HFF-Myc (cell line): Measurements from ENCODE around the gene CLEC9A.
"Not testable (repeated sequence)": the region's sequence is repeated elsewhere in the genome, so short reads cannot be mapped to it uniquely, and the experiment has no call there.

Experiments used
- DNase-seq: peaks from one replicate; pipeline ENCODE4 v3.0.0-alpha.2; 2011; ENCODE audit warnings: low read depth; ENCODE audit errors: extremely low read depth
- H3K4me3 ChIP-seq: replicated peaks from 2 replicates; pipeline ENCODE4 v1.5.1; 2011; ENCODE audit warnings: low read depth, mild to moderate bottlenecking, control low read depth, low read length
- CTCF ChIP-seq: IDR thresholded peaks from 2 replicates; pipeline ENCODE4 v1.5.1; 2012; ENCODE audit warnings: mild to moderate bottlenecking, low read depth, low read length, control low read depth; ENCODE audit errors: missing control alignments

The CLEC9A gene

GRCh38 chr12:10015450-10015849 is 15.0 kb upstream of the CLEC9A start:
- H3K4me3 ChIP-seq = no peak overlapping the region
- TF ChIP-seq CTCF = no peak
- no peak for DNase-seq

GRCh38 chr12:10016881-10017280 is 13.6 kb upstream of the CLEC9A start:
- DNase-seq = no peak
- TF ChIP-seq CTCF = no peak
- H3K4me3 ChIP-seq = no peak overlapping the region

GRCh38 chr12:10018386-10018785 is 12.1 kb upstream of the CLEC9A start:
- H3K4me3 ChIP-seq = no peak overlapping the region
- no peak for TF ChIP-seq CTCF
- DNase-seq = no peak

GRCh38 chr12:10021342-10021741 is 9.1 kb upstream of the CLEC9A start:
- TF ChIP-seq CTCF = no peak
- DNase-seq = no peak
- no peak overlapping the region for H3K4me3 ChIP-seq

- no peak for DNase-seq
These were observed 5.2 kb upstream of the CLEC9A start for GRCh38 chr12:10025236-10025635.

GRCh38 chr12:10026666-10027065 is 3.8 kb upstream of the CLEC9A start:
- H3K4me3 ChIP-seq, DNase-seq: not testable (repeated sequence)

More at GRCh38 chr12:10025236-10025635, 5.2 kb upstream of the CLEC9A start:
- TF ChIP-seq CTCF = no peak
- H3K4me3 ChIP-seq = no peak overlapping the region

- no peak overlapping the region for H3K4me3 ChIP-seq
- TF ChIP-seq CTCF = no peak
- no peak for DNase-seq
These were observed 3.2 kb upstream of the CLEC9A start for GRCh38 chr12:10027311-10027710.
